Activated CD8-positive, alpha-beta memory T cell treated with anti-CD3 and anti-CD28 coated beads for 36 hours (primary cell): ENCODE results near the gene RCAN2. TPM values are rescaled to one million over a fixed set of nuclear protein-coding genes. Genes with fewer than 3 reads are reported as not detected.

Source experiments
- CTCF ChIA-PET: fragments of 350-600 bp; sonication (Branson Sonifier 250); formaldehyde crosslinking; loops from one replicate; lab custom pipeline; 2021; ENCODE audit warnings: antibody characterized with exemption; lab: Charles Lee
- POLR2A ChIA-PET: fragments of 350-600 bp; sonication (Branson Sonifier 250); formaldehyde crosslinking; loops from one replicate; lab custom pipeline; 2021; ENCODE audit warnings: antibody characterized with exemption; lab: Charles Lee
- total RNA-seq, 2 experiments: library from RNA; stranded (reverse); gene quantifications; one replicate each; pipeline ENCODE4 v1.2.3, GENCODE V29; 2021

The RCAN2 gene
- total RNA-seq, 2 experiments from 2014 or later, result 0.36 to 0.55 TPM

GRCh38 chr6:46246081-46246480 lies 245.2 kb downstream of the RCAN2 start:
- ChIA-PET POLR2A (no interaction called here), CTCF (no interaction called here)

- POLR2A ChIA-PET, result no interaction called here
- CTCF ChIA-PET, result interaction anchor here (1.2 kb wide), 1 partner anchor 24 kb away, joined by 4 read pairs; no protein-coding TSS in a partner anchor
These were observed 246.6 kb downstream of the RCAN2 start for GRCh38 chr6:46244670-46245069.

- ChIA-PET POLR2A (no interaction called here), CTCF (interaction anchor here (0.7 to 1.2 kb wide), 2 partner anchors 23 to 1525 kb away, joined by 3 to 4 read pairs; no protein-coding TSS in a partner anchor)
These were observed 247.5 kb downstream of the RCAN2 start for GRCh38 chr6:46243754-46244153.

- ChIA-PET POLR2A (no interaction called here), CTCF (no interaction called here)
These were observed 248.3 kb downstream of the RCAN2 start for GRCh38 chr6:46242921-46243320.

GRCh38 chr6:46240866-46241565 lies 250.2 kb downstream of the RCAN2 start:
- CTCF ChIA-PET, result no interaction called here
- POLR2A ChIA-PET, result no interaction called here

DNA sequence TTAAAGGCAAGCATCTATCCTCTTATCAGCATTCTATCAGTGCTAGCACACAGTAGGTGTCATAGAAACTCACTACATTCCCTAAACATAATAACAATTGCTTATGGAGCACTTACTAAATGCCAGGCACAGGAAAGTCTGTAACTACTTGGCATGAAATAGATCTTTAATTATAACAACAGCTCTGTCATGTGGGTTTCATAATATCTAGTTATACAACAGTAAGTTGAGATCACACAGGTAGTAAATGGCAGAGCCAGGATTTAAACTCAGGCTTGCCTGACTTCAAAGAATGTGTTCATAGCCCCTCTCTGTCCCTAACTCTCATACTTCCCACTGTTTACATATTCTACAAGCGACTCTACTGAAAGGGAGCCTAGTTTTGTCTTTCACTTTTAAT lies 254.5 kb downstream of the RCAN2 start:
- ChIA-PET CTCF (interaction anchor here (0.7 kb wide), 1 partner anchor 10 kb away, joined by 6 read pairs; no protein-coding TSS in a partner anchor), POLR2A (no interaction called here)

- POLR2A ChIA-PET, result interaction anchor here (0.6 kb wide), 1 partner anchor 88 kb away, joined by 5 read pairs; no protein-coding TSS in a partner anchor
- CTCF ChIA-PET, result no interaction called here
These were observed 256.0 kb downstream of the RCAN2 start for GRCh38 chr6:46235242-46235641.

DNA sequence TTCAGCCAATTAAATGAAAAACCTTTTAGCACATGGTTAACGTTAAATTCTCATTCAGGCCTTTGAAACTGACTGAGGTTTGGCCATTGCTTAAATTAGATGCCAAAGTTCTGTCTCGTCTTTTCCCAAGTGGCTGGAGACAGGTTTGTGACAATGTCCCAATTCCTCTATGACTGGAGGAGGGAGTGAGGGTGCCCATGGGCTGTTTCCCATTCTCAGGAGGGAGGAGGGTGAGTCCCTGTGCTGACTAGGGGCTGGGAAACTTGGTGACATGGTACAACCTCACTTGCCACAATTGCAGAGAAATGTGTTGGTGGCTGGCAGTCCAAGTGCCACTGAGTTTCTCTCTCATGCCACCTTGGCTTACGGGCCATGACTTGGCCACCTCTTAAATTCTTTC lies 256.5 kb downstream of the RCAN2 start:
- CTCF ChIA-PET, result no interaction called here

GRCh38 chr6:46234156-46234556 lies 257.1 kb downstream of the RCAN2 start:
- CTCF ChIA-PET, result no interaction called here
- POLR2A ChIA-PET, result no interaction called here

More for the DNA sequence above, 256.5 kb downstream of the RCAN2 start:
- POLR2A ChIA-PET, result interaction anchor here (0.6 kb wide), 1 partner anchor 88 kb away, joined by 5 read pairs; no protein-coding TSS in a partner anchor

DNA sequence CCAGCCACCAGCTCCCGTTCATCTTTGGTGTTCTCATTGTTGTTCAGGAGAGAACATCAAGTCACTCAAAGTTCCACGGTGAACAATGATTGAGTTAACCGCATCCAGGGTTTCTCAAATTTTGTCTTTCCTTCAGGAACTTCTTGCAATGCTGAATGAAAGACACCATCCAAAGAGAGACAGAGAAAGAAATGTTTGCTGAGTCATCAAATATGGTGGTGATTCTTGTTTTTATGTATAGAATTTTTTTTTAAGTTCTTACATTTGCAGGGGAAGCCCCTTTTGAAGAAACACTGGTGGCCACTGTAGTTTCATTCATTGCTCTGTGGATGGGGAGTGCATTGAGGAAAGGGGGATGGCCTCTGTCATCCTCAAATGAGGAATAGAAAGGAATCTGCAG lies 258.1 kb downstream of the RCAN2 start:
- CTCF ChIA-PET, result no interaction called here

GRCh38 chr6:46222286-46222685 lies 269.0 kb downstream of the RCAN2 start:
- POLR2A ChIA-PET, result no interaction called here
- CTCF ChIA-PET, result interaction anchor here (0.8 to 2.5 kb wide), 3 partner anchors 141 to 188 kb away, joined by 3 to 7 read pairs (median 5); no protein-coding TSS in a partner anchor

More for the DNA sequence above, 258.1 kb downstream of the RCAN2 start:
- POLR2A ChIA-PET, result no interaction called here

DNA sequence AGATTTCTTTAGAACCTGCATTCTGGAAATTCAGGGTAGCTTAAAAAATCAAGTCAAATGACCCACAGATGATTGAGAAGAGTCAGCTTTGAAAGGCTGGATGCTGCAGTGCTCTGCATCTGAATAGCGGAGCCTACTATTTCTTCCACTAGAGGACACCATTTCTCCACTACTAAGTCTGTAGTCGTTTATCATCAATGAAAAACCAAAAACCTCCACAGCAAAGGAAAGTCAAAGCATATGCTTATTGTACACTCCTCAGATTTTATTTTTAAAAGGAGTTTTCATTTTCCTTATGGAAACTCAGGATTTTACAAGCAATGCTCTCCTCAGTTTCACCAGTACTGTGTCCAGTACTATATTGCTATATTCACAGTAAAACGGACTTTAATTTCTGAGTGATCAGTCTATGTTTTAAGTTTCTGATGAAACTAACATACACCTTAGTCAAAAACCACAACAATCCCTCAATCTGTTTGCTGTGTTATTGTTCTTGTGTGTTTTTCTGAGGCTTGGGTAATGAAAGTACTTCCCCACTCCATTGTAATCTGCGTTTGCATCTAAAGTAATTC lies 269.9 kb downstream of the RCAN2 start:
- ChIA-PET CTCF (interaction anchor here (0.5 to 2.5 kb wide), 9 partner anchors 23 to 276 kb away, joined by 3 to 15 read pairs (median 4); no protein-coding TSS in a partner anchor), POLR2A (no interaction called here)

DNA sequence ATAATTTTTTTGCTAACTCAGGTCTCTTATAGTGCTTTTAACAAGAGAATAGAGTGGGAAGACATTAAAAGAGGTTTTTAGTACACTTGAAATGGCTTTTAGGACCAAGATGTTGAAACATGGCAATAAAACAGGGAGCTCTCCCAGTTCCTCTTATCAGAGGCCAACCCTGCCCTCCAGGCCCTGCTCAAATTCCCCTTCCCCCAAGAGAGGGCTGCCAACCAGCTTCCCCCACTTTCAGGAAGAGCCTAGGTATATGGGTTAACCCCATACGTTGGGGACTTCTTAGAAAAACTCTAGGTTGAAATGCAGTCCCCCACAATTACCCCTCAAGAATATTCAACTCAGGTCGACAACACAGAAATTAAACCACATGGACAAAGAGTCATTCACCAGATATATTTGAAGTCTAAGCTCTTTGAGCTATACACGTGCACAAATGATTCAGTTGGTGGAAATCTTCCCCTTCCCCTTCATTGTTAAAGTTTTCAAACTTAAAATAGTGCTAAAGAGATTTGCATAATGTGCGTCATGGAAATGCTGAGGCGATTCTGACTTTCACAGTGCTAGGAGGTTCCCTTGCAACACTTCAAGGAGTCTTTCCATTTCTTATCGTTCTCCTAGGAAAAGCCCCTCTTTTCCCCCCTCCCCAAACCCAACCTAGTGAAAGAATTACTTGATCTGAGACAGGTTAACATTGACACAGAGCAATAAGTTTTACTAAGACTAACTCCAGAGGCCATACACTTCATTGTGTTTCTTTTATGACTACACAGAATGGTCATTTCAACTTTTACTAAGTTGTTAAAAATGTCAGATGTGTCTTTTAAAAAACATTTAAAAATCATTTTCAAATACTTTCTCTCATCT lies 270.7 kb downstream of the RCAN2 start:
- CTCF ChIA-PET, result interaction anchor here (0.5 to 2.5 kb wide), 9 partner anchors 24 to 277 kb away, joined by 3 to 15 read pairs (median 4); no protein-coding TSS in a partner anchor

GRCh38 chr6:46219661-46220060 lies 271.6 kb downstream of the RCAN2 start:
- ChIA-PET POLR2A (no interaction called here), CTCF (interaction anchor here (2.0 kb wide), 1 partner anchor 191 kb away, joined by 15 read pairs; no protein-coding TSS in a partner anchor)

More for the DNA sequence above, 270.7 kb downstream of the RCAN2 start:
- POLR2A ChIA-PET, result no interaction called here

- ChIA-PET CTCF (interaction anchor here (1.0 kb wide), 1 partner anchor 192 kb away, joined by 3 read pairs; no protein-coding TSS in a partner anchor), POLR2A (no interaction called here)
These were observed 272.8 kb downstream of the RCAN2 start for GRCh38 chr6:46218457-46218856.

DNA sequence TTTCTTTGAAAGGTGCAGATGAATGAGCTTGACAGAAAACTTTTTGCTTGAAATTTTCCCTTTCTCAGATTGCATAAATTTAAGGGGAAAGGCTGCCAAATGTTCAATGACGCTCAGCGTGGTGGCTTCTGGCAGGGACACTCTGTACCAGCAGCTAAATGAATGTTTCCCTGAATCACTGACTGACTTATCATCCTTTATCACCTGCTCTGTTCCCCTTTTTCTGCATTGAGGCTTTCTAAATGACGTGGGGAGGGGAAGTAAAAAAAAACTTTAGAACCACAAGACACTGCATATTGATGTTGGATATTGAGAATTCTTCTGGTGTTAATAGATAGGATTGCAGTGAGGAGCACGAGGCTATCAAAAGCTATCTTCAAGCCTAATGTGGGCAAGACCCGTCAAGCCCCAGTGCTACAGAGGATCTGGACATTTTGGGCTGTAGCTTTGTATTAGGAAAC lies 273.5 kb downstream of the RCAN2 start:
- CTCF ChIA-PET, result interaction anchor here (1.0 kb wide), 1 partner anchor 193 kb away, joined by 3 read pairs; no protein-coding TSS in a partner anchor
- POLR2A ChIA-PET, result no interaction called here

DNA sequence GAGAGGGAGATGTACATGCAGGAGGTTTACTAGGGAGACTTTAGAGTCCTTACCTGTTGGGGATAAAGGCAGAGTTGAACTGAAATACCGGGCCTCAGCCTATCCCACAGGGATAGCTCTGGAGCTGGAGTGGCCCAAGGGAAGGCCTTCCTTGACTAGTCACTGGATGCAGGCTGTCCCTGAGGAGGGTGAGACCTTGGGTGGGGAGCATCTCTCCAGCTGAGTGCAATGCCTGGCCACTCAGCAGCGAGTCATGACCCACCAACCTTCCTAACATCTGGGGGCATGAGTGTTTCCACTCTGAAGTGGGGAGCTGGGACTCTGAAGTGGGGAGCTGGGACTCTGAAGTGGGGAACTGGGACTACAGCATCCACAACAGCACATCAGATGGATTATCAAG lies 274.4 kb downstream of the RCAN2 start:
- ChIA-PET CTCF (interaction anchor here (1.6 kb wide), 1 partner anchor 126 kb away, joined by 4 read pairs; no protein-coding TSS in a partner anchor), POLR2A (no interaction called here)

- CTCF ChIA-PET, result interaction anchor here (0.7 to 1.6 kb wide), 3 partner anchors 76 to 258 kb away, joined by 3 to 4 read pairs (median 4); no protein-coding TSS in a partner anchor
- POLR2A ChIA-PET, result no interaction called here
These were observed 275.5 kb downstream of the RCAN2 start for GRCh38 chr6:46215777-46216176.

DNA sequence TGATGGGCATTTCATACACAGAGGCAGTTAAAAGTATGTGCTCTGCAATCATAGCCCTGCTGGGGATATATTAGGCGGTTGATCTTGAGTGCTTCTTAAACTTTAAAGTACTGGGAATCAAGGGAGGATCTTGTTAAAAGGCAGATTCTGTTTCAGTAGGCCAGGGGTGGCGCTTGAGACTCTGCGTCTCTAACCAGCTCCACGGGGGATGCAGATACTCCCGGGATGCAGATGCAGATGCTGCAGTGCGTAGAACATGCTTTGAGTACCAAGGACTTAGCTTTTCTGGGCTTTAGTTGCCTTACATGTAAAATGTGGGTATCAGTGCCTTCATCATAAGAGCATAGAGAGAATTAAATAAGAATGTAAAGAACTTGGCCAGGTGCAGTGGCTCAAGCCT lies 276.0 kb downstream of the RCAN2 start:
- ChIA-PET POLR2A (no interaction called here), CTCF (interaction anchor here (0.8 to 1.6 kb wide), 2 partner anchors 125 to 259 kb away, joined by 4 read pairs; no protein-coding TSS in a partner anchor)
